BLaER1 (cell line): ENCODE data around the gene TMEM129.
A peak's percentile ranks its signal among the peaks of the same experiment; 100 is the strongest.

Experiments
- H3K27ac ChIP-seq: shearing (Covaris generic); formaldehyde crosslinking; 2 replicates; pipeline ENCODE4 v1.8.1; 2022
- H3K27me3 ChIP-seq: shearing (Covaris generic); formaldehyde crosslinking; 2 replicates; pipeline ENCODE4 v1.8.1; 2022
- H3K36me3 ChIP-seq: shearing (Covaris generic); formaldehyde crosslinking; 2 replicates; pipeline ENCODE4 v1.8.1; 2022
- H3K4me1 ChIP-seq: shearing (Covaris generic); formaldehyde crosslinking; 2 replicates; pipeline ENCODE4 v1.8.1; 2022
- H3K4me2 ChIP-seq: shearing (Covaris generic); formaldehyde crosslinking; 2 replicates; pipeline ENCODE4 v1.8.1; 2022
- H3K4me3 ChIP-seq: shearing (Covaris generic); formaldehyde crosslinking; 2 replicates; pipeline ENCODE4 v1.8.1; 2022
- H3K9ac ChIP-seq: shearing (Covaris generic); formaldehyde crosslinking; 2 replicates; pipeline ENCODE4 v1.8.1; 2022
- H3K9me3 ChIP-seq: shearing (Covaris generic); formaldehyde crosslinking; 2 replicates; pipeline ENCODE4 v1.8.1; 2022
- H4K20me1 ChIP-seq: shearing (Covaris generic); formaldehyde crosslinking; 2 replicates; pipeline ENCODE4 v1.8.1; 2022
- Cebpa-rat ChIP-seq: shearing (Covaris generic); IDR thresholded peaks from 2 replicates; pipeline ENCODE4 v1.8.1; 2022

The TMEM129 gene

GRCh38 chr4:1745697-1746096, 24.6 kb upstream of the TMEM129 start:
- no peak for TF ChIP-seq Cebpa-rat
- H3K36me3 ChIP-seq: peaks cover 53% of the 10 kb centered on the region
- no peaks in the 10 kb centered on the region for H3K27me3 ChIP-seq
- no peak overlapping the region for H3K9ac ChIP-seq
- H3K9me3 ChIP-seq: no peaks in the 10 kb centered on the region
- peaks cover 51% of the 10 kb centered on the region for H4K20me1 ChIP-seq
- H3K4me3 ChIP-seq: no peak overlapping the region
- H3K4me1 ChIP-seq: peaks cover 55% of the 10 kb centered on the region
- H3K4me2 ChIP-seq: no peak overlapping the region
- no peak overlapping the region for H3K27ac ChIP-seq

- no peak overlapping the region for H3K4me3 ChIP-seq
- peaks cover 58% of the 10 kb centered on the region for H3K36me3 ChIP-seq
- H4K20me1 ChIP-seq: peaks cover 56% of the 10 kb centered on the region
- no peak overlapping the region for H3K9ac ChIP-seq
- peaks cover 55% of the 10 kb centered on the region for H3K4me1 ChIP-seq
- TF ChIP-seq Cebpa-rat: no peak
- no peaks in the 10 kb centered on the region for H3K27me3 ChIP-seq
- no peaks in the 10 kb centered on the region for H3K9me3 ChIP-seq
- H3K27ac ChIP-seq: no peak overlapping the region
- no peak overlapping the region for H3K4me2 ChIP-seq
Observed at GRCh38 chr4:1745165-1745564, 24.0 kb upstream of the TMEM129 start.

- Histone ChIP-seq H3K4me3 (no peak overlapping the region), H3K27ac (0 out of 2 replicates have a peak overlapping the region, but pooled peaks have one; percentile 46), H3K27me3 (no peaks in the 10 kb centered on the region), H3K9ac (no peak overlapping the region), H3K4me2 (no peak overlapping the region), H3K4me1 (peaks cover 58% of the 10 kb centered on the region), H4K20me1 (peaks cover 60% of the 10 kb centered on the region), H3K36me3 (peaks cover 62% of the 10 kb centered on the region), H3K9me3 (no peaks in the 10 kb centered on the region)
- TF ChIP-seq Cebpa-rat: no peak
Observed at GRCh38 chr4:1744552-1744951, 23.4 kb upstream of the TMEM129 start.

- H3K4me2 ChIP-seq: no peak overlapping the region
- H3K9me3 ChIP-seq: peaks cover under 1% of the 10 kb centered on the region; the same call in 1 of the 2 replicates
- peak overlapping the region; percentile 46; the same call in 1 of the 2 replicates for H3K27ac ChIP-seq
- H3K36me3 ChIP-seq: peaks cover 68% of the 10 kb centered on the region
- TF ChIP-seq Cebpa-rat: no peak
- peak overlapping the region; percentile 45; the same call in 1 of the 2 replicates for H3K9ac ChIP-seq
- H3K4me1 ChIP-seq: peaks cover 64% of the 10 kb centered on the region
- H3K4me3 ChIP-seq: no peak overlapping the region
- H4K20me1 ChIP-seq: peaks cover 60% of the 10 kb centered on the region
- H3K27me3 ChIP-seq: no peaks in the 10 kb centered on the region
Observed at GRCh38 chr4:1743975-1744374, 22.9 kb upstream of the TMEM129 start.

- H3K4me3 ChIP-seq: no peak overlapping the region
- H3K4me1 ChIP-seq: peaks cover 64% of the 10 kb centered on the region
- peaks cover 60% of the 10 kb centered on the region for H4K20me1 ChIP-seq
- H3K9me3 ChIP-seq: peaks cover 5% of the 10 kb centered on the region
- no peaks in the 10 kb centered on the region for H3K27me3 ChIP-seq
- H3K4me2 ChIP-seq: no peak overlapping the region
- no peak for TF ChIP-seq Cebpa-rat
- H3K27ac ChIP-seq: peak overlapping the region; percentile 46; the same call in 1 of the 2 replicates
- peaks cover 72% of the 10 kb centered on the region for H3K36me3 ChIP-seq
- peak overlapping the region; percentile 45; the same call in 1 of the 2 replicates for H3K9ac ChIP-seq
Observed at GRCh38 chr4:1743551-1743950, 22.4 kb upstream of the TMEM129 start.

- no peak for TF ChIP-seq Cebpa-rat
Observed at GRCh38 chr4:1741208-1741607, 20.1 kb upstream of the TMEM129 start.

GRCh38 chr4:1740021-1740545, 19.0 kb upstream of the TMEM129 start:
- Histone ChIP-seq H3K27ac (peak overlapping the region; percentile 84), H3K36me3 (peaks cover 98% of the 10 kb centered on the region), H4K20me1 (peaks cover 39% of the 10 kb centered on the region), H3K9me3 (peaks cover 36% of the 10 kb centered on the region), H3K9ac (peak overlapping the region; percentile 55; the same call in 1 of the 2 replicates), H3K4me2 (peak overlapping the region; percentile 73), H3K4me1 (peaks cover 42% of the 10 kb centered on the region), H3K4me3 (no peak overlapping the region), H3K27me3 (no peaks in the 10 kb centered on the region)
- no peak for TF ChIP-seq Cebpa-rat

More at GRCh38 chr4:1741208-1741607, 20.1 kb upstream of the TMEM129 start:
- H3K9ac ChIP-seq: peak overlapping the region; percentile 55; the same call in 1 of the 2 replicates
- peaks cover 96% of the 10 kb centered on the region for H3K36me3 ChIP-seq
- no peak overlapping the region for H3K4me3 ChIP-seq
- peak overlapping the region; percentile 84 for H3K27ac ChIP-seq
- H3K9me3 ChIP-seq: peaks cover 28% of the 10 kb centered on the region
- H3K4me2 ChIP-seq: peak overlapping the region; percentile 73
- H4K20me1 ChIP-seq: peaks cover 48% of the 10 kb centered on the region
- no peaks in the 10 kb centered on the region for H3K27me3 ChIP-seq
- H3K4me1 ChIP-seq: peaks cover 49% of the 10 kb centered on the region

- H4K20me1 ChIP-seq: peaks cover 32% of the 10 kb centered on the region
- no peak overlapping the region for H3K4me3 ChIP-seq
- H3K9ac ChIP-seq: no peak overlapping the region
- peak overlapping the region; percentile 73 for H3K4me2 ChIP-seq
- H3K9me3 ChIP-seq: peaks cover 39% of the 10 kb centered on the region
- no peak overlapping the region for H3K27ac ChIP-seq
- H3K36me3 ChIP-seq: peaks cover 98% of the 10 kb centered on the region
- H3K4me1 ChIP-seq: peaks cover 42% of the 10 kb centered on the region
- no peak for TF ChIP-seq Cebpa-rat
- H3K27me3 ChIP-seq: no peaks in the 10 kb centered on the region
Observed at GRCh38 chr4:1739358-1739757, 18.2 kb upstream of the TMEM129 start.

- Histone ChIP-seq H3K4me1 (peaks cover 36% of the 10 kb centered on the region), H3K4me3 (0 out of 2 replicates have a peak overlapping the region, but pooled peaks have one; percentile 1), H3K27me3 (no peaks in the 10 kb centered on the region), H3K27ac (no peak overlapping the region), H3K4me2 (no peak overlapping the region), H3K36me3 (peaks cover 98% of the 10 kb centered on the region), H3K9me3 (peaks cover 39% of the 10 kb centered on the region), H3K9ac (no peak overlapping the region), H4K20me1 (peaks cover 26% of the 10 kb centered on the region)
- no peak for TF ChIP-seq Cebpa-rat
Observed at GRCh38 chr4:1738410-1738809, 17.3 kb upstream of the TMEM129 start.

- H3K27me3 ChIP-seq: no peaks in the 10 kb centered on the region
- H3K27ac ChIP-seq: no peak overlapping the region
- H3K4me1 ChIP-seq: peaks cover 36% of the 10 kb centered on the region
- peaks cover 39% of the 10 kb centered on the region for H3K9me3 ChIP-seq
- H3K4me2 ChIP-seq: no peak overlapping the region
- H4K20me1 ChIP-seq: peaks cover 30% of the 10 kb centered on the region
- no peak overlapping the region for H3K9ac ChIP-seq
- TF ChIP-seq Cebpa-rat: no peak
- no peak overlapping the region for H3K4me3 ChIP-seq
- H3K36me3 ChIP-seq: peaks cover 98% of the 10 kb centered on the region
Observed at GRCh38 chr4:1737666-1738065, 16.5 kb upstream of the TMEM129 start.
